GM10266 (cell line): ENCODE data around the gene AGAP1.

ENCODE experiments used
- DNase-seq: peaks from one replicate; pipeline ENCODE4 v3.0.0; 2012; ENCODE audit errors: extremely low spot score
- CTCF ChIP-seq: IDR thresholded peaks from 2 replicates; pipeline ENCODE4 v1.5.1; 2012; ENCODE audit warnings: mild to moderate bottlenecking, low read depth; ENCODE audit not compliant: control insufficient read depth, insufficient read depth; ENCODE audit errors: missing control alignments

The AGAP1 gene

GRCh38 chr2:235706506-235706905 is 212.7 kb downstream of the AGAP1 start:
- TF ChIP-seq CTCF = no peak

GRCh38 chr2:235707411-235708096 is 213.7 kb downstream of the AGAP1 start:
- no peak for TF ChIP-seq CTCF
- DNase-seq = no peak

More at GRCh38 chr2:235706506-235706905, 212.7 kb downstream of the AGAP1 start:
- no peak for DNase-seq

GRCh38 chr2:235709124-235709813 is 215.4 kb downstream of the AGAP1 start:
- DNase-seq = no peak
- no peak for TF ChIP-seq CTCF

- no peak for TF ChIP-seq CTCF
- no peak for DNase-seq
Observed at GRCh38 chr2:235709969-235710879, 216.4 kb downstream of the AGAP1 start.

- no peak for DNase-seq
- no peak for TF ChIP-seq CTCF
Observed at GRCh38 chr2:235710933-235711332, 217.1 kb downstream of the AGAP1 start.

- no peak for TF ChIP-seq CTCF
- no peak for DNase-seq
Observed at GRCh38 chr2:235711527-235711926, 217.7 kb downstream of the AGAP1 start.
